ENCODE results near the gene CP.

DNA sequence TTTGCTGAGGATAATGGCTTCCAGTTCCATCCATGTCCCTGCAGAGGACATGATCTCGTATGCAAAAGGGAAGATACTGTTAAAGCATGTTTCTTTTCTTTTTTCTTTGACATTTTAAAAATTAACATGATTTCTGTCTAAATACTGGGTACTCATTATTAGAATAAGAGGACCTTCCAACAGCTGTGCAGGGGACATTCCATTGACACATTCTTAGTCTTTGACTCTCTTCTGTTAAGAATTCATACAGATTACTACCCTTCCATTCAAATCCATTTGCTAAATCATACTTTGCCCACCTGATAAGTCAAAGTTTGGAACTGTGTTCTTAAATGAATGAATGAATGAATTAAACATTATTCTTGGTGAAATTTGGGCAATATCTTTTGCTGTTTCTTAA is 5.1 kb upstream of the CP start:
- TF ChIP-seq, protein P1, sequence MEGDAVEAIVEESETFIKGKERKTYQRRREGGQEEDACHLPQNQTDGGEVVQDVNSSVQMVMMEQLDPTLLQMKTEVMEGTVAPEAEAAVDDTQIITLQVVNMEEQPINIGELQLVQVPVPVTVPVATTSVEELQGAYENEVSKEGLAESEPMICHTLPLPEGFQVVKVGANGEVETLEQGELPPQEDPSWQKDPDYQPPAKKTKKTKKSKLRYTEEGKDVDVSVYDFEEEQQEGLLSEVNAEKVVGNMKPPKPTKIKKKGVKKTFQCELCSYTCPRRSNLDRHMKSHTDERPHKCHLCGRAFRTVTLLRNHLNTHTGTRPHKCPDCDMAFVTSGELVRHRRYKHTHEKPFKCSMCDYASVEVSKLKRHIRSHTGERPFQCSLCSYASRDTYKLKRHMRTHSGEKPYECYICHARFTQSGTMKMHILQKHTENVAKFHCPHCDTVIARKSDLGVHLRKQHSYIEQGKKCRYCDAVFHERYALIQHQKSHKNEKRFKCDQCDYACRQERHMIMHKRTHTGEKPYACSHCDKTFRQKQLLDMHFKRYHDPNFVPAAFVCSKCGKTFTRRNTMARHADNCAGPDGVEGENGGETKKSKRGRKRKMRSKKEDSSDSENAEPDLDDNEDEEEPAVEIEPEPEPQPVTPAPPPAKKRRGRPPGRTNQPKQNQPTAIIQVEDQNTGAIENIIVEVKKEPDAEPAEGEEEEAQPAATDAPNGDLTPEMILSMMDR (IDR thresholded peaks at IDR 0.05; ENCODE audit: low read length): no peak
- TF ChIP-seq EZH2 (IDR thresholded peaks at IDR 0.05; ENCODE audit: borderline replicate concordance, low read length): no peak

All from OCI-LY1 (cell line).